Pancreas (tissue), 10 donors: ENCODE data around the gene EARS2. TPM values are rescaled to one million over a fixed set of nuclear protein-coding genes. Genes with fewer than 3 reads are reported as not detected.

ENCODE experiments used
- ATAC-seq, 4 donors: fragments of 200-7000 bp; cut with Tn5 transposase; one replicate each; pipeline versions ENCODE4 v1.8.0 to v1.9.1; 2020; ENCODE audit warnings: mild to moderate bottlenecking in 4 of 4, moderate library complexity in 4 of 4
- DNase-seq, 6 donors: peaks; one replicate each; pipeline ENCODE4 v3.0.0-alpha.2; 2020
- FAIRE-seq: peaks from 2 replicates; lab custom pipeline; 2012; peaks lifted over from hg19 to GRCh38; lab: Jason Lieb, UNC
- H3K27ac ChIP-seq, 4 donors: fragments of 200-600 bp; sonication (generic); 1 replicate in 3 of 4; 2 replicates in 1 of 4; pipeline versions ENCODE4 v1.5.0 to v1.8.0; 2020
- H3K27me3 ChIP-seq, 4 donors: fragments of 200-600 bp; one replicate each; pipeline ENCODE4 v1.8.0; 2021
- H3K36me3 ChIP-seq, 3 donors: fragments of 200-600 bp; sonication (generic) in 1 of 3; one replicate each; pipeline versions ENCODE4 v1.5.0 to v1.8.0; 2020 to 2021
- H3K4me1 ChIP-seq, 3 donors: fragments of 200-600 bp; one replicate each; pipeline ENCODE4 v1.8.0; 2021
- H3K4me3 ChIP-seq, 4 donors: fragments of 200-600 bp; sonication (generic) in 2 of 4; one replicate each; pipeline versions ENCODE4 v1.5.0 to v1.8.0; 2020 to 2021
- H3K9me3 ChIP-seq, 4 donors: fragments of 200-600 bp; one replicate each; pipeline ENCODE4 v1.8.0; 2021
- WGBS, 2 donors: extraction: QIAGEN DNeasy Blood & Tissue Kit; methylation state at CpG; one replicate each; pipeline ENCODE4 v1.1.7; 2013; 5-methylcytosine and 5-hydroxymethylcytosine counted together
- intact Hi-C, 3 donors: fragments of 100-400 bp; cut with DNase I; formaldehyde crosslinking; loops; one replicate each; pipeline versions ENCODE4 v1.11.1 to v1.14.2; 2022
- polyA plus RNA-seq, 2 donors: library from polyadenylated mRNA; stranded (reverse); fragments of 200-250 nt; gene quantifications; one replicate each; pipeline ENCODE4 v1.2.3, GENCODE V29; 2013
- total RNA-seq, 6 donors: library from RNA; stranded (reverse); fragmentation: NEBNext Ultra II Directional in 4 of 6; extraction: Animal tissue kit (Norgen Biotek cat#: 25700) in 4 of 6; gene quantifications; one replicate each; pipeline versions ENCODE4 v1.2.1 to v1.2.4, GENCODE V29; 2021 to 2023
- TF ChIP-seq, protein P1 (sequence below), 4 donors: fragments of 200-600 bp; sonication (generic) in 3 of 4; IDR thresholded peaks; one replicate each; pipeline versions ENCODE4 v1.5.0 to v1.8.0; 2021; ENCODE audit warnings: antibody characterized with exemption in 4 of 4
- donor health status: healthy with polysubstance abuse.
- donor health status: DM: no; HTN: no; CAD: no; lungs with moderate emphysema.
- donor health status: DM: no; HTN: no; CAD: no.
- donor health status: control.
- donor health status: control.
- donor health status: Bipolar disorder and iron deficiency.
- donor health status: DM: yes; HTN: yes; CAD: no.
- donor health status: DM: no; HTN: no; CAD: no.
- donor health status: DM: no; HTN: no; CAD: no.
- donor health status: DM: yes; HTN: yes; CAD: no.

The EARS2 gene
- total and polyA plus RNA-seq, 8 donors: 8.2 to 11.6 (median 10.9) TPM

DNA sequence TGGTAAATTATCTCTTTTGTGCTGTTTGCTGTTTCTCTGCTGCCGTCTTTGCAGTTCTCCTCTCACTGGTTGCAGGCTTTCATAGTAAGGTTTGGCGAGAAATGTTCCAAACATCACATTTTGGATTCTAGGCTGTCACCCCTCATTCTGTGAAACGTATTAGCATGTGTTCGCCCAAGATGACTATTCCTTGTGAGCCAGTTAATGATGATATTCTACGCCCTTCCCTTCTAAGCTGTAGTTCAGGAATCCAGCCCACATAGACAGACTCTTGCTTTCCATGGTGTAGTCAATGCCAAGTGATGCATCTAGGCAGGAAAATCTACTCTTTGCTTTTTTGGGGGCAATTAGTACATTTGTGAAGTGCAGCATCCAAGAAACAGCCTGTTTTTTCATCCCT is 14.7 kb upstream of the EARS2 start:
- TF ChIP-seq, protein P1, sequence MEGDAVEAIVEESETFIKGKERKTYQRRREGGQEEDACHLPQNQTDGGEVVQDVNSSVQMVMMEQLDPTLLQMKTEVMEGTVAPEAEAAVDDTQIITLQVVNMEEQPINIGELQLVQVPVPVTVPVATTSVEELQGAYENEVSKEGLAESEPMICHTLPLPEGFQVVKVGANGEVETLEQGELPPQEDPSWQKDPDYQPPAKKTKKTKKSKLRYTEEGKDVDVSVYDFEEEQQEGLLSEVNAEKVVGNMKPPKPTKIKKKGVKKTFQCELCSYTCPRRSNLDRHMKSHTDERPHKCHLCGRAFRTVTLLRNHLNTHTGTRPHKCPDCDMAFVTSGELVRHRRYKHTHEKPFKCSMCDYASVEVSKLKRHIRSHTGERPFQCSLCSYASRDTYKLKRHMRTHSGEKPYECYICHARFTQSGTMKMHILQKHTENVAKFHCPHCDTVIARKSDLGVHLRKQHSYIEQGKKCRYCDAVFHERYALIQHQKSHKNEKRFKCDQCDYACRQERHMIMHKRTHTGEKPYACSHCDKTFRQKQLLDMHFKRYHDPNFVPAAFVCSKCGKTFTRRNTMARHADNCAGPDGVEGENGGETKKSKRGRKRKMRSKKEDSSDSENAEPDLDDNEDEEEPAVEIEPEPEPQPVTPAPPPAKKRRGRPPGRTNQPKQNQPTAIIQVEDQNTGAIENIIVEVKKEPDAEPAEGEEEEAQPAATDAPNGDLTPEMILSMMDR (IDR thresholded peaks at IDR 0.05): no peak
- Histone ChIP-seq H3K9me3 (no peaks in the 10 kb centered on the region), H3K4me1 (peaks cover 4 to 6% (median 6%) of the 10 kb centered on the region in 3 donors), H3K4me3 (no peak overlapping the region), H3K36me3 (peaks cover 0 to 46% (median 6%) of the 10 kb centered on the region in 3 donors), H3K27ac (no peak overlapping the region), H3K27me3 (no peaks in the 10 kb centered on the region)
- DNase-seq (no peak), FAIRE-seq (no peak), ATAC-seq (no peak)
- WGBS, 2 donors: 93% methylated on average over 5 of the region's 5 CpGs
- intact Hi-C loops: no loop called here

DNA sequence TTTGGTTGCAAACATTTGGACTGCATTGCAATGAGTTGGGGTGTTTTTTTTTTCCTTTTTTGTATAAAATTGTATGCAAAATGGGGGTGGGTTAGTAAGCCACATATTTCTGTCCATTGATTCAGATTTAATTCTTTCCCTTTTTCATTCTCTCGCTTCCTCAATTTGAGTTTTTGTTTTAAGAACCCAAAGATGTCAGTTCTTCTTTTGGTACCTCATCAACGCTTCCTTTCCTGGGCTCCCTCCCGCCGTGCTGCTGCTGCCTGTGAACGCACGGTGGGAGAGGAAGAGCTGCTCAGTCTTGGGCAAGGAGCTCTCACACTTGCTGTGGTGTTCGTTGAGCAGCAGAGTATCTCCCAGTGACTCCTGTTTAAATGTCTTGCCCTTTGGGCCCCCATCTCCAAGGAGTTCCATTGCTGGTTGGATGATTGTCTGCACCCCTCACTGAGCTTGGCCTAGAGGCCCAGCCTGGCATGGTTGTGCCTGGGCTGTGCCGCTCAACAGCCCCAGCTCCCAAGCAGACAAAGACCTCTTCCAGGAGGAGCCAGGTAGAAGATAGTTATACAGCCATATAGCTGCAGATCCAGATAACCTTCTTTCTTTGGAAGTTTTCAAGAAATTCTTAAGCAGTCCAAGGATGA is 14.0 kb upstream of the EARS2 start:
- Histone ChIP-seq H3K27ac (no peak overlapping the region), H3K27me3 (no peaks in the 10 kb centered on the region), H3K9me3 (no peaks in the 10 kb centered on the region), H3K4me3 (no peak overlapping the region), H3K4me1 (peaks cover 4 to 6% (median 6%) of the 10 kb centered on the region in 3 donors), H3K36me3 (peaks cover 0 to 49% (median 14%) of the 10 kb centered on the region in 3 donors)
- no peak for DNase-seq
- 82 to 91% methylated on average over 8 of the region's 8 CpGs for WGBS, 2 donors
- intact Hi-C loops: no loop called here
- peak in 1 of 4 donors; percentile 56 for ATAC-seq
- TF ChIP-seq, protein P1 (IDR thresholded peaks at IDR 0.05): no peak
- FAIRE-seq: no peak

GRCh38 chr16:23567602-23568001 is 10.5 kb upstream of the EARS2 start:
- Histone ChIP-seq H3K4me1 (no peaks in the 10 kb centered on the region), H3K27me3 (no peaks in the 10 kb centered on the region), H3K4me3 (no peak overlapping the region), H3K9me3 (no peaks in the 10 kb centered on the region), H3K27ac (no peak overlapping the region), H3K36me3 (peaks cover 0 to 68% (median 21%) of the 10 kb centered on the region in 3 donors)
- TF ChIP-seq, protein P1 (IDR thresholded peaks at IDR 0.05): no peak
- intact Hi-C loops: no loop called here
- ATAC-seq (no peak), FAIRE-seq (no peak), DNase-seq (no peak)
- 89 to 98% methylated on average over 3 of the region's 3 CpGs for WGBS, 2 donors

GRCh38 chr16:23566724-23567123 is 9.6 kb upstream of the EARS2 start:
- WGBS, 2 donors: 90 to 92% methylated on average over 8 of the region's 8 CpGs
- no peak for DNase-seq
- no peaks in the 10 kb centered on the region for H3K9me3 ChIP-seq
- no peak overlapping the region for H3K4me3 ChIP-seq
- H3K36me3 ChIP-seq: peaks cover 3 to 70% (median 29%) of the 10 kb centered on the region in 3 donors
- H3K4me1 ChIP-seq: no peaks in the 10 kb centered on the region
- no peaks in the 10 kb centered on the region for H3K27me3 ChIP-seq
- H3K27ac ChIP-seq: no peak overlapping the region
- intact Hi-C loops: no loop called here
- no peak for ATAC-seq
- TF ChIP-seq, protein P1 (IDR thresholded peaks at IDR 0.05): no peak
- FAIRE-seq: no peak
